HUDEP-2 (cell line): ENCODE results near the gene AKR1B1.
A peak's percentile ranks its signal among the peaks of the same experiment; 100 is the strongest.

Experiments used
- DNase-seq, 76 experiments: peaks; one replicate each; lab custom pipeline; 2025; ENCODE audit not compliant: unreplicated experiment in 76 of 76; lab: John Stamatoyannopoulos, UW

The AKR1B1 gene

GRCh38 chr7:134446923-134447322 is 12.0 kb downstream of the AKR1B1 start:
- DNase-seq: no peak

DNA sequence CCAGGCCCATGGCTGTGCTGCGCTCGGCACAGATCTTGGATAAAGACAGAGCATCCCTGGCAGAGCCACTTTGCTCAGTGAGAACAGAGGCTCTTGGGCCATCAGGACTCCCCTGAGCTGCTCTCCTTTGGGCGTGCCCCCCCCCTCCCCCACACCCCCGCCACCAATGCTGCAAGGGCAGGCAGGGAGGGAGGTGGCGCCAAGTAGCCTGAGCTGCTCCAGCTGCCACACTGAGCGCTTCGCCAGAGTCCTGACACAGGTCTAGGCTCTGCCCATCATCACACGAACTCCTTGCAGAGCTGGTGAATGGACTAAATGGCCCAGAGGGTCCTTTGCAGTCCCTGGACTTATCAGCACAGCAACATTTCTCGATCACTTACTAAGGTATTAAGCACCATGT is 12.5 kb downstream of the AKR1B1 start:
- no peak for DNase-seq

- DNase-seq: no peak
Measured at GRCh38 chr7:134444961-134445315, 14.0 kb downstream of the AKR1B1 start.

DNA sequence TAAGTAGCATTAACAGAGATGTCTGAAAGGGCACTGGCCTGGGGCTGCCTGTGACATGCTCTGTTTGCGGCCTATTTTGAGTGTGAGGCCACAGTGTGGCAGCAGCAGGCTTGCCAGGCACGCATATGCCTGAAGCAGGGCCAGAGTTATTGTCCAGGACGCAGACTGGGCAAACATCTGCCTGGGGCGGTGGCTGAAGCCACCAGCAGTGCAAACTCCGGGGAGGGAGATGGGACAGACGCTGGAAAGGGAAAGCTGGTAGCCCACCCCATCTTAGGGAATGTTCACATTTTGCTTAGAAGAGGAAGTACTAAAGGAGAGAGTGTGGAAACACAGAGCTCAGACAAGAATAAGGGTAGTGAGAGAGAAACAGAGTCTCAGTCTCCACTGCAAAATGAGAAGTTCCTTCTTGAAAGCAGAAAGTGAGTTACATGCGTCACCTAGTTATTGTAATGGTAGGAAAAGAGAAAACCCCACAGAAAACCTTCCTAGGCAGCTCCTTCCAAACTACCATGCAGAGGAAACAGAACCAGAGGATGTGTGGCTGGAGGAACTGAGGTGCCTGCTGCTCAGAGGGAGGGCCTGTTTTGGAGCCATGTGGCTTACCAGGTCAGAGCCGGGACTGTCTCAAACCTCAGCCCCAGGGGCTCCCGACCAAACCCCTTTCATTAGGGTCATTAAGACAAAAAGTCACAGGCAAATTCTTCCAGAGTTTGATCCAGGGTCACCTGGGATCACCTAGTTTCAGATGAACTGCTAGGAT is 14.5 kb downstream of the AKR1B1 start:
- DNase-seq: no peak

- no peak for DNase-seq
Measured at GRCh38 chr7:134443396-134444070, 15.4 kb downstream of the AKR1B1 start.

- no peak for DNase-seq
Measured at GRCh38 chr7:134442441-134443220, 16.3 kb downstream of the AKR1B1 start.

DNA sequence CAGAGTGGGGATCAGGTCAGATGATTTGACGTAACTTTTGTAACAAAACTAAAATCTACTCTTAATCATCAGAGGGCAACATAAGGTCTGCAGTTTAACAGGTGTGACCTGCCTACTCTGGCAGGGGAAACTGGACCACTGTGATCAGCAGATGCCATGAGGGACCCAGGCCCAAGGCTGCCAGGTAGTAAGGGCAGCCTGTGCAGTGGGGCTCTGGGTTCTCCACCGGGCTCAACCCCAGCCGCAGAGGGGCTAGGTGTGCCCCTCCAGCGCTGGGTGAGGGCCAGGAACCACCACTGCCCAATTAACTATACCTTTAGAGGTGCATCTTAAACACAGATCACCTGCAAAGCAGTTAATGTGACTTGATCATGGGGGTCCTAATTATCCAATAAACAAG is 17.6 kb downstream of the AKR1B1 start:
- DNase-seq: no peak

GRCh38 chr7:134440476-134440875 is 18.4 kb downstream of the AKR1B1 start:
- DNase-seq: no peak

DNA sequence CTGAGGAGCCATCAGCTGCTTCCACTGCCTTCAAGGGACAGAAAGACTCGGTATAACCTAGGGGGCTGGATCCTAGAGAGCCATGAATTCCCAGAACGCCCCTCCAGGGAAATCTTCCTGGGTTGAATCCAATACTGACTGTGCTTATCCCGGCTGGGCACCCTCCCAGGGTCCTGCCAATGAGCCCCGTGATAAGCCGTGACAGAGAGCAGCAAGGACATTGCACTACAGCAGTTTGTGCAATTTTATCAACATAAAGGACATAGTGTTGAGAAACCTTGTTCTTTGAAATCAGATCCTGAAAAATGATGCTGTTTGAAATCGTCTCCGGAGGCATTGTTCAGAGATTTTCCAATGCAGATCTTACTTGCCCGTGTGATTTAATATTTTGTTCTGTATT is 18.8 kb downstream of the AKR1B1 start:
- no peak for DNase-seq

DNA sequence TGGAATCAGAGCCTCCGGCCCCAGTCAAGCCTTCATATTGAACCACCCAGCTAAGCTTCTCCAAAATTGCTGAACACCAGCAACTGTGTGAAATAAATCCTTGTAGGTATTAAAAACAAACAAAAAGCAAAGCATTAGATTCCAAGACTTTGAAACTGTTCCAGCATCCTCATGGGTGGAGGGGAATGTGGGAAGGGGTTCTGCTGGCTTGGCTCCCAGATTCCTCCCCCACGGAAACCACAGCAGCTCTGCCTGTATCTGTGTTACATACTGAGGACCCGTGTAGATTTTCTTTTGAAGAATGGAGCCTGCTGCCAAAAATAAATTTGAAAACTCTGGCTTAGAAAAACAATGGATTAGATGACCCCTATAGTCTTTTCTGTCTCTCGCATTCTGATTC is 20.0 kb downstream of the AKR1B1 start:
- DNase-seq: no peak

- peak in 1 of 76 experiments; percentile 14 for DNase-seq
Measured at GRCh38 chr7:134435161-134435920, 23.6 kb downstream of the AKR1B1 start.

DNA sequence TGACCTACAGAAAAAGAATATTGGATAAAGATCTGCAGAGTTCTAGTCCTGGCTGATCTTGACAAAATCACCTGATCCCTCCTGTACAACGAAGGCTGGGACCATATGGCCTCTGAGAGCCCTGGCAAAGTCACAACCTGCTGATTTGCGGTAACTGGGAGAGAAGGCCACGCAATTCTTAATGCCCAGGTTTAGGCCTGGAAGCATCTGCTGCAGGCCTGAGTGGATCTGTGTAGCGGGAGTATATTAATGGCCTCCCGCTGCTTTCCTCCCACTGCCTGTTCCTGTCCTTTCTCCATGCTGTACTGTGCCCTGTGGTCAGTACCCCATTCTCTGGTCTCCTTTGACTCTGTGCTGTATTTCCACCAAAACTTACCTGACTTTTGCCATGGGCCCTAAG is 24.2 kb downstream of the AKR1B1 start:
- no peak for DNase-seq

- DNase-seq: no peak
Measured at GRCh38 chr7:134433430-134433829, 25.5 kb downstream of the AKR1B1 start.

DNA sequence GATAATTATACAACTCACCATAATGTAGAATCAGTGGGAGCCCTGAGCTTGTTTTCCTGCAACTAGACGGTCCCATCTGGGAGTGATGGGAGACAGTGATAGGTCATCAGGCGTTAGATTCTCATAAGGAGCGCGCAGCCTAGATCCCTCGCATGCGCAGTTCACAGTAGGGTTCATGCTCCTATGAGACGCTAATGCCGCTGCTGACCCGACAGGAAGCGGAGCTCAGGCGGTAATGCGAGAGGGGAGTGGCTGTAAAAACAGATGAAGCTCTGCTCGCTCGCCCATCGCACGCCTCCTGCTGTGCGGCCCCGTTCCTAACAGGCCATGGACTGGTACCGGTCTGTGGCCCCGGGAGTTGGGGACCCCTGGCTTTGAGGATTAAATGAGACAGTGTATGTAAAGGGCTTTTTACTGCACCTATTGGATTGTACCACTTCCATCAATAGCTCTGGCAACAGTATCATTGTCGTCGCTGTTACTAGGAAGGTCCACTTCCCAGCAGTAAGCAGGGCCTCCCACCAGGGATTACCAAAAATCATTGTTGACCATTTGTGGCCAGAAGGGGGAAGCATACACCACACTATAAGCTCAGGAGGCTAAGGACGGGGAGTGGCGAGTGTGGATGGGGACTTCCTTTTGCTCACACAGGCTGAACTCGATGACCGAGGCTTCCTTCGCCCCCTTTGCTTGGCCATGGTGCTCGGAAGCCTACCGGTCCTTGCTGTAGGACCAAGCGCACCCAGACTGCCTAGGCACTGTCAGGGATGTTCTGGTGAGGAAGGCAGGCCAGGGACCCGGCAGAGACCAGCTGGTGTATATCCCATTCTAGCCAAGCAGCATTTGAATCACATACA is 26.4 kb downstream of the AKR1B1 start:
- DNase-seq: peak in 73 of 76 experiments; percentile 19 to 84 (median 67)

- DNase-seq: no peak
Measured at GRCh38 chr7:134431815-134432214, 27.1 kb downstream of the AKR1B1 start.

DNA sequence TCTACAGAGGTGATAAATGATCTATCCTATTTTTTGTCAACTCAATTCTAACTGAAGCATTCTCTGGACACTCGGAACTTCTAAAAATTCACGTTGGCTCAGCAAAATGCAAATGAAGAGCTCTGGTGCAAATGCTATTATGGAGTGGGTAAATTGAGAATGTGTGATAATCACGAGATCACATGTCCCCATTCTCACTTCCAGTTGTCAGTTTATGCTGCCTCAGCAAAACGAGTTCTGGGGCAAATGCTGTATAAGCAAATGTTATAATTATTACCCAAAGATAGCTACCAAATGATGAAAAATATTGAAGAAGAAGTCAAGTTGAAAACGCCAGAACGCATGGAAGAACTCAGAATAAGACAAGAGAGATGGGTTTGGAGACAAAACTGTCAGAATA is 29.4 kb downstream of the AKR1B1 start:
- DNase-seq: no peak

DNA sequence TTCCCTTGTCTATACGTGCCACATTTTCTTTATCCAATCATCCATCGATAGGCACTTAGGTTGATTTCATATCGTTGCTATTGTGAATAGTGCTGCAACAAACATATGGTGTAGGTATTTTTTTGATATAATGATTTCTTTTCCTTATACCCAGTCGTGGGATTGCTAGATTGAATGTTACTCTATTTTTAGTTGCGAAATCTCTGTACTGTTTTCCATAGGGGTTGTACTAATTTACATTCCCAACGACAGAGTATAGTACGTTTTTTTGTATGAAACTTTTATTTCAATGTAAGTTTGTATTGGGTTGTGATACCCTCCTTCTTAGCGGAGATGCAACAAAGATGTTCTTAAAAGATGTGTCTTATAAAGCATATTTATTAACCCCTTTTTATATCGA is 30.0 kb downstream of the AKR1B1 start:
- DNase-seq: no peak

GRCh38 chr7:134427896-134428295 is 31.0 kb downstream of the AKR1B1 start:
- DNase-seq: no peak

DNA sequence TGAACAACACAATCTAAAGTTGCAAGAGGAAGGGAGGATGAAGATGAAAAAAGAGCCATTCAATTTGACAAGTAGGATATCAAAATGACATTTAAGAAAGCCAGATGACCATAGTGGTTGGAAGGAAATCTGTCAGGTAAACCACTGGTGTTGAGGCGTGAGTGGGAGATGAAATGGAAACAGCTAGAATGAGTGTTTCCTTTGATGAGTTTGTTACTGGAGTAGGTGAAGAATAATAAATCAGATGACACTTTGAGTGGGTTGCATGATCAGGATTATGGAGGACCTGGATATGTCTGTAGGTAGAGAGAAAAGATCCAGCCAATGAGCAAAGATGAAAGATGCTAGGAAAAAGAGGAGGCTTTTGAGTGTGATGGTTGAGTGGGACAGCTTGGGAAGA is 33.1 kb downstream of the AKR1B1 start:
- DNase-seq: no peak

DNA sequence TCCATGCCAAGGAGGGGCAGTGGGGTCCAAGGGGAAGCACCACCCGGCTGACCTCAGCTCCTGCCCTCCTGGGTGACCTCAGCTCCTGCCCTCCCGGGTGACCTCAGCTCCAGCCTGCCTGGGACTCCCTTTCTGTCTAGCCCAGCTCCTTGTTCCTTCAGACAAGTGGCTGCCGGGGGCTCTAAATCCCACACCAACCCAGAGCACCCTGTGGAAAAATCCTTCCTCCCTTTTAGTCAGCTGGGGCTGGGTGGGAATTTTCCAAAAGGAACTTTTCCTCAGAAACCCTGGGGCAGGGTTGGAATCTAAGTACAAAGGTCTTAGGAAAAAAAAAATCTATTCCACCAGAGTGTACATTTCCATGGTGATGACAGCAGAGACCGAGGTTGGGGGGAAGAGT is 36.3 kb downstream of the AKR1B1 start:
- no peak for DNase-seq
